HG03575 (cell line): ENCODE data around the gene CFTR.

Experiments used
- ATAC-seq: cut with Tn5 transposase; IDR thresholded peaks from one replicate; pipeline ENCODE4 v1.9.1; 2021; ENCODE audit not compliant: unreplicated experiment, insufficient number of reproducible peaks, low FRiP score; ENCODE audit errors: extremely low read depth

The CFTR gene

GRCh38 chr7:117672453-117672852 is 192.6 kb downstream of the CFTR start:
- no peak for ATAC-seq

- ATAC-seq: no peak
Observed at GRCh38 chr7:117673367-117673766, 193.5 kb downstream of the CFTR start.

DNA sequence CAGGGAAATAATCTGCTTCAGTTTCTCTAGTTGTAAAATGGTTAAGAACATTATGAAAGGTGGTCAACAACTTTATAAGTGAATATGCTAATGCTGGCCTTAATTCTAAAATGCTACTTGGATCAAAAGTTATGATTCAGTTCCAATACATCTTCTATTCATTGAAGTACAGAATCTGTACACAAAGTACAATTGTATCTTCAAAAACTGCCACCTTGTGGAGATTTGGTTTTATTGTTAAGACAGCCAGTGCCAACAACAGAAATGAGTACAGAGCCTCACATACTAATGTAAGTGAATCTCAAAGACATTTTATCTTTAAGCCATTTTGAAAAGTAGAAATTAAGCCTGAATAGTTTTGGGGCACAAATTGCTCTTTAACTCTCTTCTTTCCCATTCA is 194.0 kb downstream of the CFTR start:
- no peak for ATAC-seq

DNA sequence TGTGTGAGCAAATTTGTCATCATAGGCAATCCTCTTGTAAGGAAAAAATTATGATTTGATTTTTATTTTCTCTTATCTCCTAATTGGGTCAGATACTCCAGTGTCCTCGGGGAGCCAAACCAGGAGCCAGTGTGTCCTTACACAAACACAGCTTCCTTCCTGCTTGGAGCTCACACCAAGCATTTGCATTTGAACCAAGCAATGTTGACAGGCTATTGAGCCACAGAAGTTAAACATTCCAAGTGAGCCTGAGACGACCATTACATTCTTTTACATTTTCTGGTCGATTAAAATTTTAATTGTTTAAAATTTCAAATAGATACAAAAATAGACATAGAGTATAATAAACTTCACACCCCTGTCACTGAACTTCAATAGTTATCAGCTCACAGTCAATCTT is 194.8 kb downstream of the CFTR start:
- ATAC-seq: no peak

- ATAC-seq: no peak
Observed at GRCh38 chr7:117675497-117676435, 195.9 kb downstream of the CFTR start.

- no peak for ATAC-seq
Observed at GRCh38 chr7:117679120-117679519, 199.3 kb downstream of the CFTR start.

- ATAC-seq: no peak
Observed at GRCh38 chr7:117682681-117683385, 203.0 kb downstream of the CFTR start.

GRCh38 chr7:117683430-117684175 is 203.8 kb downstream of the CFTR start:
- no peak for ATAC-seq

DNA sequence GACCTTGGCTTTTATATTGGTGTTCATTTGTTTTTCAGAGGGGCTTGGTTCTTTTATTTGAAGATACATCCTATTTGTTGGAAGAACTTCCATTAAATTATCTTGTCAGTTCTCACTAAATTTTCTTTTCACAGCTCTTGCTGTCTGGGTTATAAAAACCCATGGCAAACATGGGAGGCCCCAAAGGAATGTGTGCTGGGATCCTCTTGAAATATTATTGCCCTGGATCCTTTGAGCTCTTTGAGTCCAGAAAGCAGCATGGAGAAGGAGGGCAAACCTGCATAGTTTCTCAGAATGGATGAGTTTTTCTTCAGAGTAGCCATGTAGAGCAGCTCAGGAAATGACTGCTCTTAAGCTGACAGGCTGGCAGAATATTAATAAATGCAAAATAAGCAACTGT is 206.0 kb downstream of the CFTR start:
- no peak for ATAC-seq

DNA sequence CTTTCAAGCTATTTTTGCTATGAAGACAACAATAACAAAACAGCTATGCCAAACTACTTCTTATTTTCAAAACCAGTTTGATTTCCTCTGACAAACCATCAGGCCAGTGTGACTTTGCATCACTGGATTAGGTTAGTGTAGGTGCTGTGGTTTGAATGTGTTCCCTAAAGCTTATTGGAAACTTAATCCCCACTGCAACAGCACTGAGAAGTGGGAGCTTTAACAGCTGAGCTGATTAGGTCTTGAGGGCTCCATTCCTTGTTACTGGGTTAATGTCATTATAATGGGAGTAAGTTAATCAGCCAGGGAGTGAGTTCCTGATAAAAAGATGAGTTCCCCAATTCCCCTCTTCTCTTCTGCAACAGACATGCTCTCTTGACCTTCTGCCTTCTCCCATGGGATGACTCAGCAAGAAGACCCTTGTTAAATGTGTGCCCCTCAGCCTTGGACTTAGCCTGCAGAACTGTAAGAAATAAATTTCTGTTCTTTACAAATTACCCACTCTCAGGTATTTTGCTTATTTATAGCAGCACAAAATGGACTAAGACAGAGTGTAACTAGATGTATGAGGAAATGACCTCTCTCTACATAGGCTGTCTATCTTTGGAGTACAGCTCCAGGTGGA is 206.6 kb downstream of the CFTR start:
- no peak for ATAC-seq

DNA sequence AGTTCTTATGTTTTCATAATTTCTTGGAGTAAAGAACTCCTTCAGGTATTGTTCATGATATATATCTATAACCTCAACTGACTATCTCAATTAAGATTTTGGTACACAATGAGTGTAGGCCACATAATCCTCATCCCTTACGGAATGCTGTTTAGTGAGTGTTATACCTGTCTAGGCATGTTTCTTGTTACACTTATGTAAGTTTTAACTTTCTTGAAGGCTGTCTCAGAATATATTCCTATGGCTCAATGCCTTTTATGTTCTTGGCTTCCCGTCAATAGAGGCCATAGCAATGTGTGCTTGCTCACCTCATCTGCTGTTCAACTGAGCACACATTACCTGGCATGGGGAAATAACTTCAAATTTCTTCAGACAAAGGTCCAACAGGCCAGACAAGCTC is 208.3 kb downstream of the CFTR start:
- no peak for ATAC-seq

GRCh38 chr7:117689406-117689805 is 209.6 kb downstream of the CFTR start:
- no peak for ATAC-seq

DNA sequence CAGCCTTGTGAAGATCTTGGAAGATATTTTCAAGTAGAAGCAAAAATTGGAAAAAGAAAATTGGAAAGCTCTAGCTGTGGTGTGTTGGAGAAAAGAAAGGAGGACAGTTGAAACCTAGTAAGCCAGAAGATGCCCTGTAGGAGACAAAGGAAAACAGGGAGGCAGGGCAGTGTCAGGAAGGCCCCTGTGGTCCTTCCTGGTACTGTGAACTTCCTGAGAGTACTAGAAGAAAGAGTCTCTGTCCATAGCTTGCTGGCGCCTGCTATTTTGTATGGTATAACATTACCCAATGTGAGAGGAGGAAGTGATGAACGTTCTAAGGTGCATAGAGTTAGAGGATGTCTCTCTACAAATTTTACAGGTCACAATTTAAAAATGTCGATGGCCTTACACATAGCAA is 210.3 kb downstream of the CFTR start:
- ATAC-seq: no peak

GRCh38 chr7:117692338-117692737 is 212.5 kb downstream of the CFTR start:
- ATAC-seq: no peak

DNA sequence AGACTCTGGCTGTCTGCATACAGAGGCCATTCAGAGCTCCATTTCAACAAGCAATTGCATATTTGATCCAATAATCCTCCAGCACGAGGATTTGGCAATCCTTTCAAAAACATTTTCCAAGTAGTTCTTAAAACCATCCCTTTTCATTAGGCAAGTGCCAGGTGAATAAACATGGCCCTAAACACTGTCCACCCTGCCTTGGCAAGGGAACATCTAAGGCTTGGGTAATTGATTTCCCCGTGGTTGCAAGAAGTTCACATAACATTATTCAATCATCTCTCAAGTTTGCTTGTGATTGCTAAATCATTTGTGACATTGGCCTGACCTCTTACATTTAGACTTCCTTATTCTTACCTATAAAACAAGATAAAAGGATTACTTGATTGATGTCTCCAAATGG is 218.2 kb downstream of the CFTR start:
- no peak for ATAC-seq

DNA sequence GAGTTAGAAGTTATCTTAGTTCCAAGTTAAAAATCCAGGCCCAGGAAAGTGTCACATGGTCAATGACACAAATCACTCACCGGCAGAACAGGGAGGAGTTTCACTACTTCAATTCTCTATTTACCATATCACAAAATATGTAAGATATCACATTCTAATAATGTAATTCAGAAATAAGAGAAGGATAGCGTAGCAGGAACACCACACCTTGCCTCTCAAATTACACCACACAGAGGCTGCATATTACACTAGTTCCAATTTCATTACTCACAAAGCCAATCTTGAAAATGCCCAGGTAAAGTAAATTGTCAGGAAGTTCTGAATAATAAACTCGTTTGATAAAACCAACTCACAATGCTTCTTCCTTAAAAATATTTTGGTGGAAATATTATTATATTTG is 224.2 kb downstream of the CFTR start:
- ATAC-seq: no peak

GRCh38 chr7:117705630-117706029 is 225.8 kb downstream of the CFTR start:
- ATAC-seq: no peak

DNA sequence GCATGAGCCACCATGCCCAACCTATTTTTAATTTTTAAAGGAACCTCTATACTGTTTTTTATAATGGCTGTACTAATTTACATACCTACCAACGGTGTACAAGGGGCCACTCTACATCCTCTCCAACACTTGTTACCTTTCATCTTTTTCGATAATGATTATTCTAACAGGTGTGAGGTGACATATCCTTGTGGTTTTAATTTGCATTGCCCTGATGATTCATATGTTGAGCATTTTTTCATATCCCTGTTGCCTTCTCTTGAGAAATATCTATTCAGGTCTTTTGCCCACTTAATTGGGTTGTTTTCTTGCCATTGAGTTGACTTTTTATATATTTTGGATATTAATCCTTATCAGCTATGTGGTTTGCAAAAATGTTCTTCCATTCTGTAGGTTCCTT is 226.4 kb downstream of the CFTR start:
- ATAC-seq: no peak

- ATAC-seq: no peak
Observed at GRCh38 chr7:117707080-117707479, 227.3 kb downstream of the CFTR start.
